ENCODE results near the gene IGF2R.

Gene IGF2R

GRCh38 chr6:160007611-160008010 is 38.7 kb downstream of the IGF2R start:
- TF ChIP-seq CTCF (IDR thresholded peaks at IDR 0.05; ENCODE audit: insufficient read depth, low read depth, low read length, missing control alignments) = no peak
- no peak for DNase-seq (ENCODE audit: low read depth)
- H3K4me3 ChIP-seq (ENCODE audit: low read length) = no peak overlapping the region

- no peak for TF ChIP-seq CTCF (IDR thresholded peaks at IDR 0.05; ENCODE audit: insufficient read depth, low read depth, low read length, missing control alignments)
- no peak for DNase-seq (ENCODE audit: low read depth)
- no peak overlapping the region for H3K4me3 ChIP-seq (ENCODE audit: low read length)
Observed at GRCh38 chr6:160010067-160010466, 41.2 kb downstream of the IGF2R start.

DNA sequence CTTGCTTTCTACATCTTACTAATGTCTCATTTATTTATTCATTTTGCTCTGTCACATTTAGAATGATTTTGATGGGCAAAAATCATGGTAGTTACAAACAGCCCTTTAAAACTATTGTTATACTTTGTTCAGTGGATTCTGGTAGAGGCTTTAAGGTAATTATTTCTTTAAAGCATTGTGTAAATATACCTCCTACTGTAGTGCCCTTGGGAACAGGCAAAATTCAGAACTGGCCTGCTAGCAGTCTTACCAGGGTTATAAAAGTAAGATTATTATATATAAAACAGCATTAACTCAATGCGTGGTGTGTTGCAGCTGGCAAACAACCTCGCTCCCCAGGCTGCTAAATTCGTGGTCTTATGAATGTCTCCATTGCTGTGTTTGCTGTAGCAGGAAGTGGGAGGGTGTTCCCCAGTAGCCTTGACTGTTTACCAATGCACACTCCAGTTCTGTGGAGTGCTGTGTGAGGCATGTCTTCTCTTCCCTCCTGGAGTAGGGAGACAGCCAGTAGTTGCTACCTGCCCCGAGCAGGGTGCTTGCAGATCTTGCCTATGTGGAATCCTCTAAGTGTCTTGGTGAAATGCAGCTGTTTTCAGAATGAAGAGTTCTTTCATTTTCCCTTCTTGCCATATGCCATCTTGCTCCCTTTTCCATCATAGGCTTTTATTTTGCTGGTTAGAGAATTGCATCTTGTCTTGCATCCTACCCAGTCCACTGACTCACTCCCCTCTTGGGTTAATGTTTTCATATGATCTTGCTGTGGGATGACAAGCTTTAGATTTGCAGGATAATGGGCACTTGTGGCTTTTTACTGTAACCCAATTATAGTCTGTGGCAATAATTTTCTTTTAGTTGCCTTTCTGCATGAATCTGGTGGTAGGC is 45.3 kb downstream of the IGF2R start:
- DNase-seq (ENCODE audit: low read depth) = no peak
- TF ChIP-seq CTCF (IDR thresholded peaks at IDR 0.05; ENCODE audit: insufficient read depth, low read depth, low read length, missing control alignments) = no peak
- no peak overlapping the region for H3K4me3 ChIP-seq (ENCODE audit: low read length)

- no peak for TF ChIP-seq CTCF (IDR thresholded peaks at IDR 0.05; ENCODE audit: insufficient read depth, low read depth, low read length, missing control alignments)
- DNase-seq (ENCODE audit: low read depth) = no peak
- H3K4me3 ChIP-seq (ENCODE audit: low read length) = no peak overlapping the region
Observed at GRCh38 chr6:160014869-160015182, 45.9 kb downstream of the IGF2R start.

GRCh38 chr6:160015778-160016684 is 47.1 kb downstream of the IGF2R start:
- TF ChIP-seq CTCF (IDR thresholded peaks at IDR 0.05; ENCODE audit: insufficient read depth, low read depth, low read length, missing control alignments) = no peak
- no peak overlapping the region for H3K4me3 ChIP-seq (ENCODE audit: low read length)
- no peak for DNase-seq (ENCODE audit: low read depth)

- TF ChIP-seq CTCF (IDR thresholded peaks at IDR 0.05; ENCODE audit: insufficient read depth, low read depth, low read length, missing control alignments) = no peak
- no peak overlapping the region for H3K4me3 ChIP-seq (ENCODE audit: low read length)
Observed at GRCh38 chr6:160022101-160022500, 53.2 kb downstream of the IGF2R start.

More at GRCh38 chr6:160022101-160022500, 53.2 kb downstream of the IGF2R start:
- no peak for DNase-seq (ENCODE audit: low read depth)
